WERI-Rb-1 (cell line): ENCODE measurements around the gene MSX2.

ENCODE experiments used
- DNase-seq: peaks from one replicate; pipeline ENCODE4 v3.0.0-alpha.2; 2020
- H3K27ac ChIP-seq: fragments of 250-450 bp; sonication (Bioruptor Pico); 2 replicates; pipeline ENCODE4 v1.5.1; 2020; ENCODE audit warnings: mild to moderate bottlenecking, moderate library complexity
- H3K27me3 ChIP-seq: fragments of 250-450 bp; sonication (Bioruptor Pico); 2 replicates; pipeline ENCODE4 v1.5.1; 2021; ENCODE audit warnings: mild to moderate bottlenecking, low read depth, moderate library complexity; ENCODE audit not compliant: insufficient read depth, severe bottlenecking
- H3K36me3 ChIP-seq: fragments of 250-450 bp; sonication (Bioruptor Pico); 2 replicates; pipeline ENCODE4 v1.5.1; 2020; ENCODE audit warnings: mild to moderate bottlenecking, moderate library complexity
- H3K4me3 ChIP-seq: 2 replicates; pipeline ENCODE4 v1.5.1; 2011; ENCODE audit warnings: low read depth, mild to moderate bottlenecking, control low read depth, low read length
- H3K9me3 ChIP-seq: fragments of 250-450 bp; sonication (Bioruptor Pico); 2 replicates; pipeline ENCODE4 v1.5.1; 2021; ENCODE audit warnings: mild to moderate bottlenecking, moderate library complexity; ENCODE audit not compliant: severe bottlenecking
- CTCF ChIP-seq: IDR thresholded peaks from 2 replicates; pipeline ENCODE4 v1.5.1; 2011; ENCODE audit warnings: low read depth, mild to moderate bottlenecking, control low read depth, inconsistent platforms, low read length

Gene MSX2

GRCh38 chr5:174723979-174724483, 351 bp upstream of the MSX2 start:
- Histone ChIP-seq H3K36me3 (no peaks in the 10 kb centered on the region), H3K27me3 (peaks cover 94% of the 10 kb centered on the region), H3K9me3 (peaks cover 7% of the 10 kb centered on the region), H3K4me3 (no peak overlapping the region), H3K27ac (no peak overlapping the region)
- no peak for DNase-seq
- no peak for TF ChIP-seq CTCF

GRCh38 chr5:174725261-174725990, 1.0 kb downstream of the MSX2 start:
- Histone ChIP-seq H3K36me3 (no peaks in the 10 kb centered on the region), H3K4me3 (no peak overlapping the region), H3K9me3 (peaks cover 7% of the 10 kb centered on the region), H3K27ac (no peak overlapping the region), H3K27me3 (peaks cover 90% of the 10 kb centered on the region)
- no peak for DNase-seq
- no peak for TF ChIP-seq CTCF

DNA sequence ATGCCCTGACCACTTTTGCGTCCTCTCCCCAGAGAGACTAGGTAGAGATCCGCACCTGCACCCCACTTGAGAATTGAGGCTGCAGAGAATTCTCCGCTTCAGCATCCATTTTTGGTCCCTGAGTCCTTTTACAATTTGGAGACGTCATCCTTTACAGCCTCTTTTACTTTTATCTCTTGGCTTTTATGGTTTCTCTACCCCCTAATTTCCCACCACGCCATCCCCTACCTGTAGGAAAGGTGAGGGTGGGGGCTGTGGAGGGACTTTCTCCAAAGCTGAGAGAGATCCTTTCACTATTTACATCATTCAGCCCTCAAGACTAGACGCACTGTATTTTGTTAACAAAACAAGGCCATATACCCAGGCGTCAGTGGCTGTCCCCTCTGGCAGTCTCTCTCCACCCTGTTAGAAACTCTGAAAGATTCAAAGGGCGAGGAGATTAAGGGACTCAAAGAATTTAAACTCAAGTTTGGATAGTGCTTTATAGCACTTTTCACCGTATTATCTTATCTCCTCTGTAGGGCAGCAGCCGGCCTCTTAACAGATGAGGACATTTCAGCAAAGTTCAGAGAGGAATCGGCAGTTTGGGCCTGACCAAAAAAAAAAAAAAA, 1.7 kb downstream of the MSX2 start:
- H3K27me3 ChIP-seq: peaks cover 92% of the 10 kb centered on the region
- H3K36me3 ChIP-seq: no peaks in the 10 kb centered on the region
- no peak for TF ChIP-seq CTCF
- no peak overlapping the region for H3K4me3 ChIP-seq
- H3K27ac ChIP-seq: no peak overlapping the region
- H3K9me3 ChIP-seq: peaks cover 7% of the 10 kb centered on the region
- no peak for DNase-seq

DNA sequence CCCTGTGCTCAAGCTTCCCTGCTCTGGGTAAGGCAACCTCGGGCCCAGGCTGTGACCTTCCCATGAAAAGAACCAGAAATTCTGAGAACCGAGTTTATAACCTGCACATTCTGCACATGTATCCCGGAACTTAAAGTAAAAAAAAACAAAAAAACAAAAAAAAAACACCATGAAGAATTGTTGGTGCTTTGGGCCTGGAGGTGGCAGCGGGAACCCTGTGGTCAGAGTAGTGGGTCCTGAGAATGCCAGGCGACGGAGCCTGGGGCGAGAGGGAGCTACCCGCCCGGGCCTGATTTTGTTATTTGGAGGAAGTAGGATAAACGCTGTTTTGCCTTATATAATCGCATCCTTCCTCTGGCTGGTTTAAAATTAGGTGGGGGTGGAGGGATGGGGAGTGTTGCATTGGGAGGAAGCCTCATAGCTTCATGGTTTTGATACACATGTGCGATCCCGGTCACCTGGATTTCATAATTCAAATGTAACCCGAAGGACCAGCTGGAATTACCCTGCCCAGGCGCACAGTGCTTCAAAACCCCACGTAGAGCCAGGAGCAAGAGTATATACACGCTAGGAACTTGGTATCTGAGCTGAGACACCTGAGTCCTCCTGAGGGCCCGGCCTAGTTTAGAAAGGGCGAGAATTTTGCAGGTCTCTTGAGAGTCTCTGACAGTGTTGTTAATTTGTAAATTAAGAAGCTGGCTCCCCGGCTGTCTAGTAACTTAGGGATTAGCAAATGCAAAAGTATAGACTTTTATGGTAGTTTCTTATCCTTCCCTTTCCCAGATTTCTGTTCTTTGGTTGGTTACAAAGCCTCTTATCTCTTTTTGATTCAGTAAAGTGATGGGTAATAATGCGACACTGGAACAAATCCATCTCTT, 2.8 kb downstream of the MSX2 start:
- TF ChIP-seq CTCF: no peak
- no peak for DNase-seq
- no peak overlapping the region for H3K27ac ChIP-seq
- H3K27me3 ChIP-seq: peaks cover 93% of the 10 kb centered on the region
- H3K9me3 ChIP-seq: peaks cover 7% of the 10 kb centered on the region
- no peak overlapping the region for H3K4me3 ChIP-seq
- H3K36me3 ChIP-seq: no peaks in the 10 kb centered on the region

- Histone ChIP-seq H3K9me3 (peaks cover 7% of the 10 kb centered on the region), H3K27me3 (peaks cover 93% of the 10 kb centered on the region), H3K27ac (no peak overlapping the region), H3K36me3 (no peaks in the 10 kb centered on the region), H3K4me3 (no peak overlapping the region)
- no peak for DNase-seq
- no peak for TF ChIP-seq CTCF
Measured at GRCh38 chr5:174727794-174728680, 3.7 kb downstream of the MSX2 start.
